ENCODE results near the gene USP32.
"Not testable (repeated sequence)": the region's sequence is repeated elsewhere in the genome, so short reads cannot be mapped to it uniquely, and the experiment has no call there.

USP32 gene

DNA sequence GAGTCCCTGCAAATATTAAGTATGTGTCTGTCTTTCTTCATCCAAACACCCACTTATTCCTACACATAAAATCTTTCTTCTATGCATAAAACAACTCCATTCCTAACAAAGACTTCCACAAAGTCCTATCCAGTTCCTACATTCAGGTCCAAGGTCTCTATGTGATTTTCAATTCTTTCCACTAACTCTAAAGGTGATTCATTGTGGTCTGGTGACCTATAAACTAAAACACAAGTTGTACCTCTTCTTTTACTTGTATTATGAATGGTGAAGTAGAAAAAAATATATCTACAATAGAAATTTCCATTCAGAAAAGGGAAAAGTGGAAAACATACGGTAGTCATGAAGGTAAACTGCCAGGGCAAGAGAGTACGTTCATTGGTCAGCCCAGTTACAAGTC, 56.6 kb downstream of the USP32 start:
- DNase-seq (ENCODE audit: low read depth in 4 of 4, low spot score in 1 of 4), result no peak

GRCh38 chr17:60333628-60334031, 58.3 kb downstream of the USP32 start:
- DNase-seq (ENCODE audit: low read depth in 4 of 4, low spot score in 1 of 4), result no peak

GRCh38 chr17:60333072-60333471, 58.9 kb downstream of the USP32 start:
- DNase-seq (ENCODE audit: low read depth in 4 of 4, low spot score in 1 of 4), result not testable (repeated sequence)

- DNase-seq (ENCODE audit: low read depth in 4 of 4, low spot score in 1 of 4), result no peak
Observed at GRCh38 chr17:60332574-60332973, 59.4 kb downstream of the USP32 start.

GRCh38 chr17:60330731-60331130, 61.2 kb downstream of the USP32 start:
- DNase-seq (ENCODE audit: low read depth in 4 of 4, low spot score in 1 of 4), result no peak

DNA sequence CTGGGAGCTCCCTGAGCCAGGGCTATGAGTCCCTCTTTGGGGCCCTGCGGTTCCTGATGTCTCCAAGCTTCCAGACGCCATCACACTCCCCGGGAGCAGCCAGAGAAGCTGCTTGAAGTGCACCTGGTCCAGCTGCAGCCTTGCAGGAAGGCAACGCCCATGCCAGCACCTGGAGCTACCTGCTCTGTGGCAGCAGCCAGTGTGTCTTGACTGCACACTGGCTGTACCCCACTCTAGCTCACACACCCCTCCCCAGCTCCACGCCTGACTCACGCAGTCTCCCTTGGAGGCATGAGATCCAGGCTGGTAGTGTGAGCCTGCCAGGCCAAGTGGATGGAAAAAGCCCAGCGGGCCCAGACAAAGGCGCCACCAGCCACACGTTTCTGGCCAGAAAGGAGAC, 63.3 kb downstream of the USP32 start:
- no peak for DNase-seq (ENCODE audit: low read depth in 4 of 4, low spot score in 1 of 4)

DNA sequence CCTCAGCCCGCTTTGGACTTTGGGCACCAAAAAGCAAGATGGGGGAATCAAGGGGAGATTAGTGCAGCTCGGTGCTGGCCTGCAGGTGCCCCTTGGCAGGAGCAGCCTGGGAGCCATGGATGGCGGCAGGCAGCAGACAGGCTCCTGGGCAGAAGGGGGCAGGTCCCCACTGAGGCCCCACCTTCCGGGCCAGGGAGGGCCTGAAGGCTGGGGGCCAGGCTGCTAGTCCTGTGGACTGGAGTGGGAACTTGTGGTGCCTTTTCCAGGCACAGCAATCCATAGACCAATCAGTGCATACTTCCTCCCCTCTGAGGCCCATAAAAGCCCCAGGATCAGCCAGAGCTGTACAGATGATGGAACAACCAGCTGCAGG, 64.0 kb downstream of the USP32 start:
- no peak for DNase-seq (ENCODE audit: low read depth in 4 of 4, low spot score in 1 of 4)

GRCh38 chr17:60327134-60327900, 64.6 kb downstream of the USP32 start:
- no peak for DNase-seq (ENCODE audit: low read depth in 4 of 4, low spot score in 1 of 4)

- DNase-seq (ENCODE audit: low read depth in 4 of 4, low spot score in 1 of 4), result no peak
Observed at GRCh38 chr17:60326702-60327101, 65.2 kb downstream of the USP32 start.

GRCh38 chr17:60325730-60326524, 66.0 kb downstream of the USP32 start:
- no peak for DNase-seq (ENCODE audit: low read depth in 4 of 4, low spot score in 1 of 4)

DNA sequence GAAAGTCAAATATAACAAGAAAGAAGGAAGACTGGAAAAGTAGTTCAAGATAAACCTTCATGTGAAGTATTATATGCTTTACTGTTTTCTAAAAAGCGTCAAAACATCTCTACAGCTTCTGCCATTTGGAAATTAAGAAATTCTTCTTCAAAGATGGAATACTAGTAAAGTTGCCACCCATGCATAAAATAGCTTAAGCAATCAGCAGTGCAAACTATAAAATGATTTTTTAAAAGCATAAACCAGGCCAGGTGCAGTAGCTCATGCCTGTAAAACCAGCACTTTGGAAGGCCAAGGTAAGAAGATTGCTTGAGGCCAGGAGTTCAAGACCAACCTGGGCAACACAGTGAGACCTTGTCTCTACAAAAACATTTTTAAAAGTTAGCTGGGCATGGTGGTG, 68.2 kb downstream of the USP32 start:
- DNase-seq (ENCODE audit: low read depth in 4 of 4, low spot score in 1 of 4), result no peak

GRCh38 chr17:60322056-60322387, 69.9 kb downstream of the USP32 start:
- no peak for DNase-seq (ENCODE audit: low read depth in 4 of 4, low spot score in 1 of 4)

- no peak for DNase-seq (ENCODE audit: low read depth in 4 of 4, low spot score in 1 of 4)
Observed at GRCh38 chr17:60321336-60322055, 70.4 kb downstream of the USP32 start.

DNA sequence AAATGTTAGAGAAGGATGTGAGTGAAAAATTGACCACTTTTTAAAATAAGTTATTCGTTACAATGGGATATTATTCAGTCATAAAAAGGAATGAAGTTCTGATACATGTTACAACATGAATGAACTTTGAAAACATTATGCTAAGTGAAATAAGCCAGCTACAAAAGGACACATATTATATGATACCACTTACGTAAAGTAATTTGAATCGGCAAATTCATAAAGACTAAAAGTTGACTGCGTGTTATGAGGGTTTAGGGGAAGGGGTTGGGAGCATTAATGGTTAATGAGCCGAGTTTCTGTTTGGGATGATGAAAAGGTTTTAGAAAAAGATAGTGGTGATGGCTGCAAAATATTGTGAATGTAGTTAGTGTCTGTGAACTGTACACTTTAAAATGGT, 73.1 kb downstream of the USP32 start:
- DNase-seq (ENCODE audit: low read depth in 4 of 4, low spot score in 1 of 4), result no peak

GRCh38 chr17:60318326-60318725, 73.6 kb downstream of the USP32 start:
- DNase-seq (ENCODE audit: low read depth in 4 of 4, low spot score in 1 of 4), result no peak

DNA sequence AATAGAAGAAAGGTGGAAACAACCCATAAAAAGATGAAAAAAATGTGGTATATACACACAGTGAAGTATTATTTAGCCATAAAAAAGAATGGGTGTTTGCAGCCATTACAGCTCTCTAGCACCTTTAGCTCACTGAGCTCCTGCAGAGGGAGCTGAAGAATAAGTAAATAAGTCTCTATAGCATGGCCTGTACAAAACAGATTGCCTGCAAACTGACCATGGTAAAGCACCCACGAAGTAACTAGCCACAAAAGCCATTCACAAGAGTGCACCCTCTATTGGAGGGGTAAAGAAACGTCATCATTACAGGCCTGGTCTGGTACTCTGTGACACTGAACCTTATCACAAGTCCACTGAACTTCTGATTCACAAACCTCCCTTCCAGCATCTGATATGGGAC, 76.3 kb downstream of the USP32 start:
- no peak for DNase-seq (ENCODE audit: low read depth in 4 of 4, low spot score in 1 of 4)

DNA sequence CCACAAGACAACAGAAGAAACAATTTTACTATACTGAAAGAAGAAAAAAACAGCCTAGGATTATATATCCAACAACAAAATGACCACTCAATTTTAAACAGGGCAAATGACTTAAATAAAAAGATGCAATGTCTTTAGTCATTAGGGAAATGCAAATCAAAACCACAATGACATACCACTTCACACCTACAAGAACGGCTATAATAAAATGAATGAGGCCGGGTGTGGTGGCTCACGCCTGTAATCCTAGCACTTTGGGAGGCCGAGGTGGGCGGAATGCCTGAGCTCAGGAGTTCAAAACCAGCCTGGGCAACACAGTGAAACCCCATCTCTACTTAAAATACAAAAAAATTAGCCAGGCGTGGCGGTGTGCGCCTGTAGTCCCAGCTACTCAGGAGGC, 77.0 kb downstream of the USP32 start:
- not testable (repeated sequence) for DNase-seq (ENCODE audit: low read depth in 4 of 4, low spot score in 1 of 4)

- DNase-seq (ENCODE audit: low read depth in 4 of 4, low spot score in 1 of 4), result no peak
Observed at GRCh38 chr17:60314423-60314822, 77.5 kb downstream of the USP32 start.

GRCh38 chr17:60311936-60312335, 80.0 kb downstream of the USP32 start:
- DNase-seq (ENCODE audit: low read depth in 4 of 4, low spot score in 1 of 4), result no peak

DNA sequence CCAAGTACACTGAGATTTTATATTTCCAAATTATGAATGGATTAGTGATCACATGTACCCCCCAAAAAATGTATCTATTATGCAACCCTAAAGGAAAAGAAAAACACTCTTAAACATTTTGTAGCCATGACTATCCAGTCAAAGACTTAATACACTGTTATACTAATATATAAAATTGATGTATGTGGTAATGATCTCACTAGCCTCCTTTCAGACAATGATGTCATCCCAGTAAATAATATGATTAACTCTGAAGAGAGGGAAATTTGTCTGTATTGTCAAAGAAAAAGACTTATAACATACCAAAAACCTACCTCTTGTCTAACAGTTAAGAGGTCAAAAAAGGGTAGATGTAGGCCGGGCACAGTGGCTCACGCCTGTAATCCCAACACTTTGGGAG, 80.7 kb downstream of the USP32 start:
- no peak for DNase-seq (ENCODE audit: low read depth in 4 of 4, low spot score in 1 of 4)

DNA sequence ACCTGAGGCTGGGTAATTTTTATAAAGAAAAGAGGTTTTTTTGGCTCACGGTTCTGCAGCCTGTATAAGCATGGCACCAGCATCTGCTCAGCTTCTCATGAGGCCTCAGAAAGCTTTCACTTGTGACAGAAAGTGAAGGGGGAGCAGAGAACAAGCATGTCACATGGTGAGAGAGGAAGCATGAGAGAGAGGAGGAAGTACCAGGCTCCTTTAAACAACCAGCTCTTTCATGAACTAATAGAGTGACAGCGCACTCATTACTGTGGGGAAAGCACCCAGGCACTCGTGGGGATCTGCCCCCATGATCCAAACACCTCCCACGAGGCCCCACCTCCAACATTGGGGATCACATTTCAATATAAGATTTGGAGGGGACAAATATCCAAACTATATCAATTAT, 86.8 kb downstream of the USP32 start:
- DNase-seq (ENCODE audit: low read depth in 4 of 4, low spot score in 1 of 4), result no peak

DNA sequence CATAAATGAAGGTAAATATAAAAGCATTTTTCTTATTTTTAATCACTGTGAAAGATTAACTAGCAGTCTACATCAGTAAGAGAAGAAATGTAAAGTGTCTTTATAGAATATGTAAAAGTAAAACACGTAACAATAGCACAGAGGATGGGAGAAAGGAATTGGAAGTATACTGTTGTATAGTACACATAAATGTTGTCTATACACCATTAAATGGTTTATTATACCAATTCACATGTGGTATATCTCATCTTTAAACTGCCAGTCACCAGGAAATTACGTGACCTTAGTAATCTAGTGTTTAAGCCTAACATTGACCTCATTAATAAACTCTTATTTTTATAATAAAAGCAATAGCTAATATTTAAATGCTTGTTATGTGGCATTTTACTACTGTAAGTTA, 87.4 kb downstream of the USP32 start:
- DNase-seq (ENCODE audit: low read depth in 4 of 4, low spot score in 1 of 4), result no peak

All from stimulated activated CD4-positive, alpha-beta T cell treated with anti-CD3 and anti-CD28 coated beads, Interleukin-1b, Interleukin-23, amount 100 ng/mL, for 24 hours (primary cell).